NCI-H2196 (cell line): ENCODE measurements around the gene CRACR2B.

Source experiments
- DNase-seq: peaks from one replicate; lab custom pipeline; 2025; ENCODE audit not compliant: unreplicated experiment; lab: John Stamatoyannopoulos, UW

Gene CRACR2B

GRCh38 chr11:827897-828192 is at the start of gene CRACR2B:
TSS of gene CRACR2B (plus strand) at chr11:827919. CDS start at chr11:828608, 689 bp downstream.
- no peak for DNase-seq

GRCh38 chr11:778976-779954 is 48.5 kb upstream of the CRACR2B start:
- DNase-seq, result no peak

DNA sequence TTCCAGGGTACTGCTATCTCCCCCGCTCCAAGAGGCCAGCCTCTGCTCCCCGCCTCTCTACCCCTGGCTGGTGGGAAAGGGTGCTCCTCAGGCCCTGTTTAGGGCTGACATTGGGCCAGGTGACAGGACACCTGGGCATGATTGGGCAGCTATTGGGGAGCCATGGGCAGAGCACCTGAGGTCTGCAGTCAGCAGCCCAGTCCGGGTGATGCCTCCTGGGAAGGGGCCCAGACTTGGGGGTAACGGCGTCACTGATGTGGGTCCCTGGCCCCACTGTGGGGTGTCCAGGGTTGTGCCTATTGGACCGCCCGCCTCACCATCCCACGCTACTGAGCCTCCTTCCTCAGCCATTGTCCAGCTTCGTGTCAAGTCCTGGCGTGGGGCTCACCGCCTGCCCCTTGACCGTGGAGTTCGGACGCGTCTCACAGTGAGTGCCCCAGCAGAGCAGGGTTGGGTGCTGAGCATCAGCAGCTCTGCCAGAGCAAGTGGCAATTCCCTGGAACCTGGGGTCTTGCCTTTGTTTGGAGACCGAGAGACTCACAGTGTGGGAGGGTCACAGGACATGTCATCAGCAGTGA is 47.7 kb upstream of the CRACR2B start:
- no peak for DNase-seq

GRCh38 chr11:782264-783174 is 45.2 kb upstream of the CRACR2B start:
- no peak for DNase-seq

DNA sequence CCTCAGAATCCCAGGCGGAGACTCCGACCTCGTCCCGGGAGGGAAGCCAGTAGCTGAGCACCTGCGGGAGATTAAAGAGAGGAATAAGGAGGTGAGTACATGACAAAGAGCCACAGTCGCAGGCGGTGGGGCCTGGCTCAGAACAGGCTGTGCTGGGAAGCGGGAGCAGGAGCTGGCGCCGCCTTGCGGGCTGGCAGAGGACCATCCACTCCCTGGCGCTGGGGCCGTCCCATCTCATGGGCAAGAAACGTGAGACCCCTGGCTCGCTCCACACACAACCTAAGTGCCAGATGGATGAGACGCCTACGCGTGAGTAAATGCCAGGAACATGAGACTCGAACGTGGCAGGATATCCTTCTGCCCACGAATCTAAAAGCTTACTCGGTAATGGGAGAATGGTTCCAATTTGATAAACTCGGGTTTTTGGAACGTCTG is 44.1 kb upstream of the CRACR2B start:
- no peak for DNase-seq

GRCh38 chr11:786235-787083 is 41.3 kb upstream of the CRACR2B start:
- DNase-seq, result no peak

- DNase-seq, result no peak
These were observed 40.5 kb upstream of the CRACR2B start for GRCh38 chr11:787084-787675.

DNA sequence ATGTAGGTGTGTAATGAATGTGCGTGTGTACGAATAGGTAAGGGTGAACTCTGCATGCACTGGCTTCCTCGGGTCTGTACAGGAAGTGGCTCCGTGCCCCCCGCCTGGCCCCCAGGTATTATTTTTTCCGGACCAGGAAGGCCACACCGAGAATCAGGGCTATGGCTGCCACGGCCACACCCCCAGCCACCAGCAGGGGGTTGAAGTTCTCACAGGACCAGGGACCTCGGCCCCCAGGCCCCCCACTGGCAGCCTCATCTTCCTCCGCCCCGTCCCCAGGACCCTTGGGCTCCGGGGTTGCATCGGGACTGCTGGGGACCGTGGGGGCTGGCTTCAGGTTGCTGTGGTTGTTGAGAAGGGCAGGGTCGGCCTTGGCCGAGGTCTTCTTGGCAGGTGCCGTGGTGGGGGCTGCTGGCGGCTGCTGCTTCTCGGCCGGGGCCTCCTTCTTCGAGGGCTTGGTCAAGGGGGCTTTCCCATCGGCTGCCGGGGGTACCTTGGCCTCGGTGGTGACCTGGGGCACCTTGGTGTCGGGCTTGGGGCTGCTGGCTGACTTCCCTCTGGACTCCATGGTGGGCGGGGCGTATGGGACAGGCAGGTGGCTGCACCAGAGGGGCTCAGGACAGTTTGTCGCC is 39.6 kb upstream of the CRACR2B start:
- no peak for DNase-seq

- DNase-seq, result no peak
These were observed 38.5 kb upstream of the CRACR2B start for GRCh38 chr11:788953-789940.

DNA sequence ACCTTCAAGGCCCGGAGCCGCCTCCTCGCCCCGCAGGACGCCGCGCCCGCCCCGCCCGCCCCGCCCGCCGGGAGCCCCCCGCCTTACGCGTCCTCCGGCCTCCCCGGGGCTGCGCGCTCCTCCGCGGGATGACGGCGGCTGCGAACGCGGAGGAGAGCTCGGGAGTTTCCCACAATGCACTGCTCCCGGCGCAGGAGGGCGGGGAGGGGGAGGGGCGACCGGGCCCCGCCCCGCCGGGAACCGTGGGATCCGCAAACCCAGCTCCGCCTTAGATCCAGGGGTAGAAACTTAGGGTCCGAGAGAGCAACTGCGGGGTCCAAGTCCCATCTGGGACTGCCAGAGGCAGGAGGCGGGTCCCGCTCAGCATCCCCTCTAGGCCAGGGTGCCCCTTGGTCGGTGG is 37.8 kb upstream of the CRACR2B start, which contains the start of gene CEND1:
TSS of gene CEND1 (minus strand) at position 148 of the 400 bp plus-strand sequence. CDS start 1,514 bp downstream, outside the sequence.
- DNase-seq, result peak; percentile 57

- no peak for DNase-seq
These were observed 36.8 kb upstream of the CRACR2B start for GRCh38 chr11:790721-791564.

DNA sequence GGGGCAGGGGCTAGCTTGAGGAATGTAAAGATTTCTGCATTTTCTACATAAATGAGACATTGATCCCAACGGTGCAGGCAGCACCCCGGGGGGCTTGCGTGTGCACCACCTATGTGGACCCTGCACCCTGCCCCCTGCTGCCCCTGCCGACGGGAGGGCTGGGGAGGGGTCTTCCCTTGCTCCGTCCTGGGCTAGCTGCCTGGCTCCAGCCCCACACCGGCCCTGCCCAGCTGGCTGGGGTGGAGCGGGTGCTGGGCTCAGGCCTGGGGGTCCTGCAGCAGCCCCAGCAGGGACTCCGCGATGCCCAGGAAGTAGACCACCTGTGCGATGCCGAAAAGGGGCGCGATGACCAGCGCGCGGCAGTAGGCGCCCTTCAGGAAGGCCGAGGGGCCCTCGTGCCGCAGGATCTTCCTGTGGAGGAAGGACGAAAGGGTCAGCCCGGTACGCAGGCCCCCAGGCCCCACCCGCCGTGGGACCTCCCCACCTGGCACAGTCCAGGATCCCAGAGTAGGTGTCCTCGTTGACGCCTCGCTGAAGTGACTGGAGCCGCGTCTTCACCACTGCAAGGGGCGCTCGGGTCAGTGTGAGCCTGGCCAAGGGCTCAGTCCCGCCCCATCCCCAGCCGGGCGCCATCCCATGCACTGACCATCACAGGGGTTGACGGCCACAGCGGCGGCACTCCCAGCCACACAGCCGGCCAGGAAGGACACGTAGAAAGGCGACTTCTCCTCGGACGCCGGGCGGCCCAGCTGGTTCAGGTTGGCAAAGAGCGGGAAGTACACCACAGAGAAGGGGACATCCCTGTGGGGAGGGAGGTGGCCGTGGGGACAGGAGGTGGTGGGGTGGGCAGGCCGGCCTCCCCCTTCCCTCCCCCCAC is 35.8 kb upstream of the CRACR2B start:
- no peak for DNase-seq

DNA sequence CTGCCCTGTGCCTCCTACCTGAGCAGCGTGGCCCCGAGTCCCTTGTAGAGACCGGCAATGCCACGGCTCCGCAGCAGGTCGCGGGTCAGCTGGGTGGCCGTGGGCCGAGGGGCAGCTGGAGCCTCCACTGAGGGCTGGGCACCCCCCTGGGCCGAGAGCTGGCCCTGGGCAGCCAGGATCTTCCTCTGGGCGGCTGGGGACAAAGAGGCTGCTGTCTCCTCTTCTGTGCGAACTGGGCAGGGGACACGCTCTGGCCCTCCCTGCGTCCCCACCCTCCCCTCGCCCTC is 35.2 kb upstream of the CRACR2B start:
- DNase-seq, result no peak

- no peak for DNase-seq
These were observed 34.8 kb upstream of the CRACR2B start for GRCh38 chr11:792873-793272.

GRCh38 chr11:793556-793955 is 34.2 kb upstream of the CRACR2B start:
- no peak for DNase-seq

DNA sequence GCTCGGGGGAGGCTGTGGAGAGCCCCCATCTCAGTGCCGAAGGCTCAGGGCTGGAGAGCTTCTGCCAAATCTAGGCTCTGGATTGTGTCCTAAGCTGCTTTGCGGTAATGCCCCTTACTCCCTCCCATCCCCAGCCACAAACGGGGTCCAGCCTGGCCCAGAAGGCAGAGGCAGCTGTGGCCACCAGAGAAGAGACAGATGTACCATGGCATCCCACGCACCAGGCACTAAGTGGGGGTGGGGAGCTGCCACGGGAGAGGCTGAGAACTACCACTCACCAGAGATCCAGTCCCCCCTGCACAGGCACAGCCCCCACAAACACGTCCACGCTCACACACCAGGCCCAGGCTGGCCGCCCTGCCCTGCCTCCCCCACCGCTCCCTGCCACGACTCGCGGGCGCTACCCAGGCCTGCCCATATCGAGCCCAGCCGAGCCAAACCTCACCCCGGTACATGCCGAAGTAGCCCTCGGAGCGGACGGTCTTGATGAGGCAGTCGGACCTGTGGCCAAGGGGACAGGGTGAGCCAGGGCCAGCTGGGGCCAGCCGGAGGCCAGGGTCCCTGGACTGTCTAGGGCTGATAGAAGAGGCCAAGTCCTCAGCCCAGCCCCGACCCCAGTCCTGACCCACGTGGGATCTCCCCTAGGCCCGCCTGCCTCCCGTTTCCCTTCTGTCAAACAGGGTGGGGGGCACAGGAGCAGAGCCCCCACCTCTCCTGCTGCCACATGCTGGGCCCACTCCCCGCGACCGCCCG is 33.5 kb upstream of the CRACR2B start:
- DNase-seq, result no peak
